PFSK-1 (cell line): ENCODE data around the gene SERTM2.

Source experiments
- POLR2AphosphoS5 ChIP-seq: IDR thresholded peaks from 2 replicates; pipeline ENCODE4 v1.6.1; 2012; ENCODE audit warnings: low read depth, mild to moderate bottlenecking, control low read depth, low read length, moderate library complexity
- REST ChIP-seq, 2 experiments: IDR thresholded peaks; 2 replicates each; pipeline versions ENCODE4 v1.6.1 to v1.8.0; 2011 to 2012; ENCODE audit warnings: low read depth in 2 of 2, low read length in 2 of 2, control low read depth in 1 of 2, inconsistent platforms in 1 of 2, mild to moderate bottlenecking in 1 of 2, moderate library complexity in 1 of 2; ENCODE audit not compliant: insufficient read depth in 1 of 2
- SIN3A ChIP-seq: IDR thresholded peaks from 2 replicates; pipeline ENCODE4 v1.6.1; 2012; ENCODE audit warnings: mild to moderate bottlenecking, low read length, moderate library complexity, borderline replicate concordance; ENCODE audit not compliant: insufficient read depth
- TAF1 ChIP-seq: IDR thresholded peaks from 2 replicates; pipeline ENCODE4 v1.6.1; 2012; ENCODE audit warnings: low read length, control low read depth, borderline replicate concordance; ENCODE audit not compliant: insufficient read depth

- TF ChIP-seq POLR2AphosphoS5, result no peak
- TF ChIP-seq TAF1, result no peak
- no peak for TF ChIP-seq REST (IDR thresholded peaks at IDR 0.05; ENCODE audit: insufficient read depth in 1 of 2, low read depth in 2 of 2, low read length in 2 of 2)
- no peak for TF ChIP-seq SIN3A
Measured at GRCh38 chrX:111490688-111491087, 20.8 kb upstream of the SERTM2 start.
